ENCODE results near the gene FBXL19. TPM values are rescaled to one million over a fixed set of nuclear protein-coding genes. Genes with fewer than 3 reads are reported as not detected.

FBXL19 gene
- polyA plus RNA-seq, 1 of the 3 experiments (the other 2 are of a cell fraction), result 20.6 TPM

DNA sequence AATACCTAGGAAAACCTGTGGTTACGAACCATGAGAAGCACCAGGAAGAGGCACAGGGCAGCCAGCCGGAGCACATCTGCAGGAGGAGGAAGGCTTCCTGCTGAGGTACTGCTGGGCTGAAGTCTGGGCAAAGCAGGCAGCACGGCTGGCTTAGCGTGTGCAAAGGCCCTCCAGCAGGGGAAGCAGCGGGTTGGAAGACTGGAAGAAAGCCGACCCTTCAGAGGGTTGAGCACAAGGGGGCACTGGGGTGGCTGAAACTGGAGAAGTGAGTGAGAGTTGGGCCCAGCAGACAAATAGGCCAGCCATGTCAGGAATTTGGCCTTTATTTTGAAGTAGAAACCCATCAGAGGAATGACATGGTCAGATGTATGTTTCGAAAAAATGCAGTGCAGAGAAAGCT lies 49.5 kb downstream of the FBXL19 start:
- H3K9ac ChIP-seq, result no peak overlapping the region
- DNase-seq, result no peak
- WGBS (ENCODE audit: low lambda C conversion rate), result 98% methylated on average over 7 of the region's 7 CpGs
- TF ChIP-seq, protein P1, sequence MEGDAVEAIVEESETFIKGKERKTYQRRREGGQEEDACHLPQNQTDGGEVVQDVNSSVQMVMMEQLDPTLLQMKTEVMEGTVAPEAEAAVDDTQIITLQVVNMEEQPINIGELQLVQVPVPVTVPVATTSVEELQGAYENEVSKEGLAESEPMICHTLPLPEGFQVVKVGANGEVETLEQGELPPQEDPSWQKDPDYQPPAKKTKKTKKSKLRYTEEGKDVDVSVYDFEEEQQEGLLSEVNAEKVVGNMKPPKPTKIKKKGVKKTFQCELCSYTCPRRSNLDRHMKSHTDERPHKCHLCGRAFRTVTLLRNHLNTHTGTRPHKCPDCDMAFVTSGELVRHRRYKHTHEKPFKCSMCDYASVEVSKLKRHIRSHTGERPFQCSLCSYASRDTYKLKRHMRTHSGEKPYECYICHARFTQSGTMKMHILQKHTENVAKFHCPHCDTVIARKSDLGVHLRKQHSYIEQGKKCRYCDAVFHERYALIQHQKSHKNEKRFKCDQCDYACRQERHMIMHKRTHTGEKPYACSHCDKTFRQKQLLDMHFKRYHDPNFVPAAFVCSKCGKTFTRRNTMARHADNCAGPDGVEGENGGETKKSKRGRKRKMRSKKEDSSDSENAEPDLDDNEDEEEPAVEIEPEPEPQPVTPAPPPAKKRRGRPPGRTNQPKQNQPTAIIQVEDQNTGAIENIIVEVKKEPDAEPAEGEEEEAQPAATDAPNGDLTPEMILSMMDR (IDR thresholded peaks at IDR 0.05), result peak; percentile 27; the same call in 1 of the 2 replicates
- no peak for TF ChIP-seq RAD21 (IDR thresholded peaks at IDR 0.05; ENCODE audit: low read length)
- H3K36me3 ChIP-seq (replicated peaks in 1 of 2; ENCODE audit: control insufficient read depth in 1 of 2, insufficient read depth in 2 of 2, low read length in 1 of 2), result peaks cover 39 to 45% of the 10 kb centered on the region in 2 experiments
- H3K27ac ChIP-seq (ENCODE audit: low read depth in 2 of 2, low read length in 1 of 2), result no peak overlapping the region
- no peaks in the 10 kb centered on the region for H4K20me1 ChIP-seq (ENCODE audit: insufficient read depth)
- H2AFZ ChIP-seq (ENCODE audit: low read depth), result no peak overlapping the region
- H3F3A ChIP-seq (replicated peaks; ENCODE audit: insufficient read depth), result no peaks in the 10 kb centered on the region
- no peaks in the 10 kb centered on the region for H3K9me2 ChIP-seq
- no peak overlapping the region for H3K4me3 ChIP-seq (ENCODE audit: low read depth in 2 of 2, low read length in 1 of 2)
- H3K27me3 ChIP-seq (ENCODE audit: insufficient read depth), result no peaks in the 10 kb centered on the region
- H3K9me3 ChIP-seq, result no peaks in the 10 kb centered on the region
- POLR2A ChIA-PET, result interaction anchor here (0.6 kb wide), 1 partner anchor 418 kb away, joined by 3 read pairs; no protein-coding TSS in a partner anchor
- H3K79me2 ChIP-seq (ENCODE audit: insufficient read depth), result no peaks in the 10 kb centered on the region
- CTCF ChIA-PET, result interaction anchor here (1.4 kb wide), 1 partner anchor 12 kb away, joined by 9 read pairs; the partner anchor contains the start of gene HSD3B7
- H3K4me2 ChIP-seq, result no peak overlapping the region
- no peaks in the 10 kb centered on the region for H3K4me1 ChIP-seq (ENCODE audit: control insufficient read depth in 1 of 2, insufficient read depth in 2 of 2, low read depth in 1 of 2, low read length in 1 of 2)

DNA sequence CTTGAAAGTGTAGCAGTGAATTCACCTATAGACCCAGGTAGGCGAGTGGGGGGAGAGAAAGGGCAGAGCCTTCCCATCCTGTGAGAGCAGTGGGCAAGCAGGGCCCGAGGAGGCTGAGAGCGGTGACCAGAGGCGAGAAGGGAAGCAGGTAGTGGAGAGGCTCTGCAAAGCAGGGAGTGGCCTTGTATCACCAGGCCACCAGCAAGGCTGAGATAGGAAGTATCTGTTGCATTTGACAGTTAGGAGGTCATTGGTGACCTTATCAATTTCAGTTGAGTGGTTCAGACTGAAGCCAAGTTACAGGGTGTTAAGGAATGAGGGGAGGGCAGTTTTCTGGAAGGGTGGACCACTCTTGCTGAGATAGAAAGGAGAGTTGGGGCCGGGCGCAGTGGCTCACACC lies 51.0 kb downstream of the FBXL19 start:
- CTCF ChIA-PET, result no interaction called here

DNA sequence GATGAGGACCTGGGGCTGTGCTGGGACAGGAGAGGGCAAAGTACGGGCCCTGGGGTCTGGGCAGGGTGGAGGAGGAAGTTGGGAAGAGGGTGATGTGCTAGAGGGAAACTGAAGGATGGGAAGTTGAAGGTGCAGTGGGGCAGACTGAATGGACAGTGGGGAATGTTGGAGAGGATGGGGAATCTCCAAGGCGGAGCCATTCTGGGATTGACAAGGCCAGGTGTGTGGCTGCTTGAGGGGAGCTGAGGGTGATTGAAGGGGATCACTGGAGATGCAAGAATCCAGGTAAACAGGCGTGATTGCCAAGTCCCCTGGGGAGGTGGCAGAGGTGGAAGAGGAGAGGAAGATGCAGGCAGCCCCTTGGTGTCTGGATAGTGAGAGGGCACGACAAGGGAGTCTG lies 53.1 kb downstream of the FBXL19 start:
- no peaks in the 10 kb centered on the region for H3K4me1 ChIP-seq (ENCODE audit: control insufficient read depth in 1 of 2, insufficient read depth in 2 of 2, low read depth in 1 of 2, low read length in 1 of 2)
- no peaks in the 10 kb centered on the region for H3K27me3 ChIP-seq (ENCODE audit: insufficient read depth)
- H3K36me3 ChIP-seq (replicated peaks in 1 of 2; ENCODE audit: control insufficient read depth in 1 of 2, insufficient read depth in 2 of 2, low read length in 1 of 2), result peaks cover 29 to 38% of the 10 kb centered on the region in 2 experiments
- no peak overlapping the region for H3K27ac ChIP-seq (ENCODE audit: low read depth in 2 of 2, low read length in 1 of 2)
- no peak overlapping the region for H3K9ac ChIP-seq
- H3K9me3 ChIP-seq, result no peaks in the 10 kb centered on the region
- TF ChIP-seq TAF1 (IDR thresholded peaks at IDR 0.05; ENCODE audit: borderline replicate concordance, low read depth, low read length) (no peak), RXRA (IDR thresholded peaks at IDR 0.05; ENCODE audit: borderline replicate concordance, low read depth) (no peak), FOXM1 (IDR thresholded peaks at IDR 0.05; ENCODE audit: low read depth) (no peak), NRF1 (IDR thresholded peaks at IDR 0.05; ENCODE audit: low read depth, low read length) (no peak), MXI1 (IDR thresholded peaks at IDR 0.05; ENCODE audit: low read depth, low read length) (no peak), MEF2A (IDR thresholded peaks at IDR 0.05; ENCODE audit: borderline replicate concordance, low read depth) (no peak), NFIC (IDR thresholded peaks at IDR 0.05; ENCODE audit: borderline replicate concordance) (no peak), TEAD4 (IDR thresholded peaks at IDR 0.05; ENCODE audit: borderline replicate concordance, insufficient read depth) (no peak), ELF1 (IDR thresholded peaks at IDR 0.05) (no peak), FOSL2 (IDR thresholded peaks at IDR 0.05; ENCODE audit: borderline replicate concordance, low read depth) (no peak), GATA2 (CRISPR knock-in tag; IDR thresholded peaks at IDR 0.05) (no peak)
- TF ChIP-seq, protein P2, sequence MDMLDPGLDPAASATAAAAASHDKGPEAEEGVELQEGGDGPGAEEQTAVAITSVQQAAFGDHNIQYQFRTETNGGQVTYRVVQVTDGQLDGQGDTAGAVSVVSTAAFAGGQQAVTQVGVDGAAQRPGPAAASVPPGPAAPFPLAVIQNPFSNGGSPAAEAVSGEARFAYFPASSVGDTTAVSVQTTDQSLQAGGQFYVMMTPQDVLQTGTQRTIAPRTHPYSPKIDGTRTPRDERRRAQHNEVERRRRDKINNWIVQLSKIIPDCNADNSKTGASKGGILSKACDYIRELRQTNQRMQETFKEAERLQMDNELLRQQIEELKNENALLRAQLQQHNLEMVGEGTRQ (IDR thresholded peaks at IDR 0.05; ENCODE audit: borderline replicate concordance, low read depth, low read length), result no peak
- no peak overlapping the region for H3K4me3 ChIP-seq (ENCODE audit: low read depth in 2 of 2, low read length in 1 of 2)
- H4K20me1 ChIP-seq (ENCODE audit: insufficient read depth), result no peaks in the 10 kb centered on the region
- POLR2A ChIA-PET, result no interaction called here
- 95% methylated on average over 4 of the region's 4 CpGs for WGBS (ENCODE audit: low lambda C conversion rate)
- no peaks in the 10 kb centered on the region for H3K9me2 ChIP-seq
- no peaks in the 10 kb centered on the region for H3F3A ChIP-seq (replicated peaks; ENCODE audit: insufficient read depth)
- no peaks in the 10 kb centered on the region for H3K79me2 ChIP-seq (ENCODE audit: insufficient read depth)
- no peak overlapping the region for H3K4me2 ChIP-seq
- DNase-seq, result no peak
- CTCF ChIA-PET, result interaction anchor here (0.6 to 1.4 kb wide), 3 partner anchors 8 to 47 kb away, joined by 4 to 5 read pairs (median 4); no protein-coding TSS in a partner anchor
- no peak overlapping the region for H2AFZ ChIP-seq (ENCODE audit: low read depth)

More for the DNA sequence above, 51.0 kb downstream of the FBXL19 start:
- 97% methylated on average over 6 of the region's 6 CpGs for WGBS (ENCODE audit: low lambda C conversion rate)
- POLR2A ChIA-PET, result no interaction called here
- Histone ChIP-seq H3K9ac (no peak overlapping the region), H3K79me2 (ENCODE audit: insufficient read depth) (no peaks in the 10 kb centered on the region), H3K4me3 (ENCODE audit: low read depth in 2 of 2, low read length in 1 of 2) (no peak overlapping the region), H4K20me1 (ENCODE audit: insufficient read depth) (no peaks in the 10 kb centered on the region), H3F3A (replicated peaks; ENCODE audit: insufficient read depth) (no peaks in the 10 kb centered on the region), H3K4me2 (no peak overlapping the region), H3K27me3 (ENCODE audit: insufficient read depth) (no peaks in the 10 kb centered on the region), H3K27ac (ENCODE audit: low read depth in 2 of 2, low read length in 1 of 2) (no peak overlapping the region), H3K9me3 (no peaks in the 10 kb centered on the region), H3K4me1 (ENCODE audit: control insufficient read depth in 1 of 2, insufficient read depth in 2 of 2, low read depth in 1 of 2, low read length in 1 of 2) (no peaks in the 10 kb centered on the region), H2AFZ (ENCODE audit: low read depth) (no peak overlapping the region), H3K9me2 (no peaks in the 10 kb centered on the region), H3K36me3 (replicated peaks in 1 of 2; ENCODE audit: control insufficient read depth in 1 of 2, insufficient read depth in 2 of 2, low read length in 1 of 2) (peaks cover 36 to 41% of the 10 kb centered on the region in 2 experiments)
- TF ChIP-seq SMC3 (IDR thresholded peaks at IDR 0.05; ENCODE audit: low read depth, low read length), result no peak
- no peak for TF ChIP-seq RAD21 (IDR thresholded peaks at IDR 0.05; ENCODE audit: low read length)
- no peak for TF ChIP-seq FOXM1 (IDR thresholded peaks at IDR 0.05; ENCODE audit: low read depth)
- DNase-seq, result no peak
